Peyer's patch (tissue), 4 donors: ENCODE results near the gene HRH2. TPM values are rescaled to one million over a fixed set of nuclear protein-coding genes. Genes with fewer than 3 reads are reported as not detected.

Source experiments
- DNase-seq, 3 donors: peaks; one replicate each; pipeline ENCODE4 v3.0.0-alpha.2; 2017 to 2019
- H3K27ac ChIP-seq, 4 donors: fragments of 200-600 bp; sonication (generic); one replicate each; pipeline ENCODE4 v1.5.1; 2016 to 2019
- H3K27me3 ChIP-seq, 2 donors: fragments of 200-600 bp; sonication (generic); one replicate each; pipeline ENCODE4 v1.5.1; 2019
- H3K36me3 ChIP-seq, 3 donors: fragments of 200-600 bp; sonication (generic); one replicate each; pipeline ENCODE4 v1.5.1; 2016 to 2019
- H3K4me1 ChIP-seq, 4 donors: fragments of 200-600 bp; sonication (generic); one replicate each; pipeline ENCODE4 v1.5.1; 2016 to 2019
- H3K4me3 ChIP-seq, 4 donors: fragments of 200-600 bp; sonication (generic); 1 replicate in 3 of 4; 2 replicates in 1 of 4; pipeline ENCODE4 v1.5.1; 2016 to 2019; ENCODE audit warnings: mild to moderate bottlenecking in 1 of 4
- H3K9me3 ChIP-seq, 4 donors: fragments of 200-600 bp; sonication (generic); one replicate each; pipeline ENCODE4 v1.5.1; 2016 to 2019; ENCODE audit warnings: mild to moderate bottlenecking in 1 of 4
- CTCF ChIP-seq, 6 experiments: fragments of 450-650 bp in 4 of 6; fragments of 200-600 bp in 2 of 6; sonication (generic) in 1 of 6; IDR thresholded peaks; one replicate each; pipeline ENCODE4 v1.5.1; 2017 to 2019; ENCODE audit warnings: antibody characterized with exemption in 6 of 6, mild to moderate bottlenecking in 3 of 6, moderate library complexity in 1 of 6
- POLR2A ChIP-seq, 2 donors: fragments of 450-650 bp; IDR thresholded peaks; one replicate each; pipeline ENCODE4 v1.5.1; 2017; ENCODE audit warnings: antibody characterized with exemption in 2 of 2, mild to moderate bottlenecking in 2 of 2, moderate library complexity in 2 of 2
- total RNA-seq, 4 donors: library from RNA; depleted of rRNA; stranded (reverse); fragments of >200 nt; gene quantifications; one replicate each; pipeline ENCODE4 v1.1.0, GENCODE V29; 2016

Gene HRH2
- total RNA-seq, 4 donors from 2014 or later = 0.83 to 8.6 (median 2.2) TPM

GRCh38 chr5:175711031-175711430, 53.2 kb downstream of the HRH2 start:
- H3K36me3 ChIP-seq = no peaks in the 10 kb centered on the region
- TF ChIP-seq POLR2A (IDR thresholded peaks at IDR 0.05) (no peak), CTCF (IDR thresholded peaks at IDR 0.05) (no peak)
- no peaks in the 10 kb centered on the region for H3K9me3 ChIP-seq
- H3K27ac ChIP-seq = no peak overlapping the region
- no peaks in the 10 kb centered on the region for H3K4me1 ChIP-seq
- no peak overlapping the region for H3K4me3 ChIP-seq
- no peaks in the 10 kb centered on the region for H3K27me3 ChIP-seq
- peak in 1 of 3 donors; percentile 6 for DNase-seq

- no peaks in the 10 kb centered on the region for H3K4me1 ChIP-seq
- no peaks in the 10 kb centered on the region for H3K9me3 ChIP-seq
- H3K36me3 ChIP-seq = no peaks in the 10 kb centered on the region
- TF ChIP-seq CTCF (IDR thresholded peaks at IDR 0.05) (no peak), POLR2A (IDR thresholded peaks at IDR 0.05) (no peak)
- peak in 1 of 3 donors; percentile 11 for DNase-seq
- no peak overlapping the region for H3K27ac ChIP-seq
- H3K27me3 ChIP-seq = no peaks in the 10 kb centered on the region
- no peak overlapping the region for H3K4me3 ChIP-seq
Measured at GRCh38 chr5:175711472-175712312, 53.8 kb downstream of the HRH2 start.

GRCh38 chr5:175712313-175712680, 54.4 kb downstream of the HRH2 start:
- H3K4me3 ChIP-seq = no peak overlapping the region
- no peak for TF ChIP-seq POLR2A (IDR thresholded peaks at IDR 0.05)
- TF ChIP-seq CTCF (IDR thresholded peaks at IDR 0.05) = no peak
- DNase-seq = peak in 2 of 3 donors; percentile 28 to 36
- H3K9me3 ChIP-seq = peaks cover 0 to 3% (median 0%) of the 10 kb centered on the region in 4 donors
- H3K27ac ChIP-seq = no peak overlapping the region
- no peaks in the 10 kb centered on the region for H3K4me1 ChIP-seq
- H3K27me3 ChIP-seq = no peaks in the 10 kb centered on the region
- H3K36me3 ChIP-seq = no peaks in the 10 kb centered on the region

- DNase-seq = peak in 2 of 3 donors; percentile 28 to 30
- Histone ChIP-seq H3K27me3 (no peaks in the 10 kb centered on the region), H3K4me1 (no peaks in the 10 kb centered on the region), H3K36me3 (no peaks in the 10 kb centered on the region), H3K9me3 (peaks cover 0 to 3% (median 0%) of the 10 kb centered on the region in 4 donors), H3K4me3 (no peak overlapping the region), H3K27ac (no peak overlapping the region)
- TF ChIP-seq POLR2A (IDR thresholded peaks at IDR 0.05) (no peak), CTCF (IDR thresholded peaks at IDR 0.05) (no peak)
Measured at GRCh38 chr5:175712681-175713085, 54.8 kb downstream of the HRH2 start.

GRCh38 chr5:175713930-175714329, 56.1 kb downstream of the HRH2 start:
- H3K27ac ChIP-seq = no peak overlapping the region
- H3K4me3 ChIP-seq = no peak overlapping the region
- H3K27me3 ChIP-seq = no peaks in the 10 kb centered on the region
- peaks cover 0 to 3% (median 0%) of the 10 kb centered on the region in 4 donors for H3K9me3 ChIP-seq
- TF ChIP-seq POLR2A (IDR thresholded peaks at IDR 0.05) (no peak), CTCF (IDR thresholded peaks at IDR 0.05) (no peak)
- no peaks in the 10 kb centered on the region for H3K4me1 ChIP-seq
- no peaks in the 10 kb centered on the region for H3K36me3 ChIP-seq
- DNase-seq = peak in 1 of 3 donors; percentile 13
